Effector CD8-positive, alpha-beta T cell (primary cell): Measurements from ENCODE around the gene PIEZO2.
"Not testable (repeated sequence)": the region's sequence is repeated elsewhere in the genome, so short reads cannot be mapped to it uniquely, and the experiment has no call there.

Experiments used
- DNase-seq: peaks from one replicate; lab custom pipeline; 2025; lab: John Stamatoyannopoulos, UW

The PIEZO2 gene

GRCh38 chr18:10928011-10928771, 221.2 kb downstream of the PIEZO2 start:
- no peak for DNase-seq

GRCh38 chr18:10927286-10927992, 221.9 kb downstream of the PIEZO2 start:
- no peak for DNase-seq

- DNase-seq = no peak
These were observed 222.7 kb downstream of the PIEZO2 start for GRCh38 chr18:10926621-10927161.

GRCh38 chr18:10924290-10924689, 225.1 kb downstream of the PIEZO2 start:
- no peak for DNase-seq

GRCh38 chr18:10923551-10924070, 225.8 kb downstream of the PIEZO2 start:
- DNase-seq = no peak

- no peak for DNase-seq
These were observed 226.2 kb downstream of the PIEZO2 start for GRCh38 chr18:10923141-10923540.

GRCh38 chr18:10922712-10923111, 226.7 kb downstream of the PIEZO2 start:
- not testable (repeated sequence) for DNase-seq

- DNase-seq = not testable (repeated sequence)
These were observed 229.1 kb downstream of the PIEZO2 start for GRCh38 chr18:10920309-10920708.

- DNase-seq = no peak
These were observed 229.5 kb downstream of the PIEZO2 start for GRCh38 chr18:10919851-10920250.

- no peak for DNase-seq
These were observed 232.5 kb downstream of the PIEZO2 start for GRCh38 chr18:10916865-10917264.

- no peak for DNase-seq
These were observed 233.0 kb downstream of the PIEZO2 start for GRCh38 chr18:10916387-10916786.

GRCh38 chr18:10915748-10916147, 233.6 kb downstream of the PIEZO2 start:
- not testable (repeated sequence) for DNase-seq

- DNase-seq = not testable (repeated sequence)
These were observed 234.8 kb downstream of the PIEZO2 start for GRCh38 chr18:10914610-10915009.

GRCh38 chr18:10913919-10914318, 235.4 kb downstream of the PIEZO2 start:
- no peak for DNase-seq

GRCh38 chr18:10912790-10913545, 236.4 kb downstream of the PIEZO2 start:
- DNase-seq = no peak

- no peak for DNase-seq
These were observed 239.6 kb downstream of the PIEZO2 start for GRCh38 chr18:10909724-10910123.

GRCh38 chr18:10908760-10909159, 240.6 kb downstream of the PIEZO2 start:
- DNase-seq = no peak

- no peak for DNase-seq
These were observed 241.6 kb downstream of the PIEZO2 start for GRCh38 chr18:10907749-10908148.

GRCh38 chr18:10901329-10901728, 248.0 kb downstream of the PIEZO2 start:
- no peak for DNase-seq

- no peak for DNase-seq
These were observed 248.9 kb downstream of the PIEZO2 start for GRCh38 chr18:10900435-10900834.

GRCh38 chr18:10899481-10899880, 249.9 kb downstream of the PIEZO2 start:
- DNase-seq = no peak

GRCh38 chr18:10898417-10898974, 250.9 kb downstream of the PIEZO2 start:
- DNase-seq = no peak
